Spinal cord (tissue), 10 donors: ENCODE results near the gene TSEN54. TPM values are rescaled to one million over a fixed set of nuclear protein-coding genes. Genes with fewer than 3 reads are reported as not detected.

ENCODE experiments used
- DNase-seq, 6 donors: peaks; one replicate each; pipeline versions ENCODE4 v3.0.0 to v3.0.0-alpha.2; 2013 to 2015; ENCODE audit warnings: low spot score in 6 of 6, low read depth in 4 of 6
- H3K27ac ChIP-seq: one replicate; pipeline ENCODE4 v1.5.1; 2013; ENCODE audit warnings: low read depth, low read length, control low read depth
- H3K27me3 ChIP-seq: one replicate; pipeline ENCODE4 v1.6.1; 2013; ENCODE audit warnings: low read length; ENCODE audit not compliant: control insufficient read depth, insufficient read depth
- H3K36me3 ChIP-seq: one replicate; pipeline ENCODE4 v1.6.1; 2013; ENCODE audit warnings: low read length; ENCODE audit not compliant: control insufficient read depth, insufficient read depth
- H3K4me1 ChIP-seq: one replicate; pipeline ENCODE4 v1.6.1; 2013; ENCODE audit warnings: low read length; ENCODE audit not compliant: control insufficient read depth, insufficient read depth
- H3K4me3 ChIP-seq: one replicate; pipeline ENCODE4 v1.5.1; 2013; ENCODE audit warnings: low read depth, low read length, control low read depth
- H3K9me3 ChIP-seq: one replicate; pipeline ENCODE4 v1.6.1; 2013; ENCODE audit warnings: low read length; ENCODE audit not compliant: control insufficient read depth, insufficient read depth
- WGBS: methylation state at CpG from one replicate; pipeline ENCODE4 v1.1.5; 2013; ENCODE audit warnings: missing lambda C conversion rate; ENCODE audit not compliant: insufficient coverage; 5-methylcytosine and 5-hydroxymethylcytosine counted together
- polyA plus RNA-seq, 2 donors: library from polyadenylated mRNA; unstranded; fragments of 120-200 nt; gene quantifications; one replicate each; pipeline ENCODE4 v1.2.1, GENCODE V29; 2013; ENCODE audit not compliant: insufficient read length in 2 of 2
- total RNA-seq, 2 donors: library from RNA; depleted of rRNA in 1 of 2; stranded (reverse); fragments of 120-200 nt in 1 of 2; fragments of >200 nt in 1 of 2; gene quantifications; one replicate each; pipeline versions ENCODE4 v1.2.3 to v1.2.4, GENCODE V29; 2013 to 2014
- donor health status: healthy.

TSEN54 gene
- total and polyA plus RNA-seq, 4 donors: 10.0 to 48.2 (median 30.9) TPM

DNA sequence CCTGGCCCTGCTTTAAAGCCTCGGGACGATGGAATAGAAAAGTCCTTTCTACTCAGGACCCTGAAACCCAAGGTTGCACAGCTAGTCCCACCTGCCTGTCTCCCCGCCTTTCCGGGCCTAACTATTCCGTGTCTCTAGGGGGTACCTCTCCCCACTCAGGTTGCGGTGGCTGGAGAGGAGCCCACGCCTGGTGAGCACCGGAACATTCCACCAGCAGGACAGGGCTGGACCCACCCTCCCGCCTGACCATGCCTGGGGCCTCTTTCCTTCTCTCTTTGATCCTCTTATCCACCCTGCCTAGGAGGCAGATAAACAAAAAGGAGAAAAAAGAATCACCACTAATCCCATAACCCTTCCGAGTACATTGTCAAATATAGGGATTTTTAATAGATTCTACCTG, 20.0 kb downstream of the TSEN54 start:
- H3K4me3 ChIP-seq: no peak overlapping the region
- WGBS: 86% methylated on average over 8 of the region's 10 CpGs
- H3K27ac ChIP-seq: no peak overlapping the region
- H3K9me3 ChIP-seq: no peaks in the 10 kb centered on the region
- peaks cover 3% of the 10 kb centered on the region for H3K36me3 ChIP-seq
- H3K4me1 ChIP-seq: peaks cover 12% of the 10 kb centered on the region
- no peak for DNase-seq
- no peaks in the 10 kb centered on the region for H3K27me3 ChIP-seq

DNA sequence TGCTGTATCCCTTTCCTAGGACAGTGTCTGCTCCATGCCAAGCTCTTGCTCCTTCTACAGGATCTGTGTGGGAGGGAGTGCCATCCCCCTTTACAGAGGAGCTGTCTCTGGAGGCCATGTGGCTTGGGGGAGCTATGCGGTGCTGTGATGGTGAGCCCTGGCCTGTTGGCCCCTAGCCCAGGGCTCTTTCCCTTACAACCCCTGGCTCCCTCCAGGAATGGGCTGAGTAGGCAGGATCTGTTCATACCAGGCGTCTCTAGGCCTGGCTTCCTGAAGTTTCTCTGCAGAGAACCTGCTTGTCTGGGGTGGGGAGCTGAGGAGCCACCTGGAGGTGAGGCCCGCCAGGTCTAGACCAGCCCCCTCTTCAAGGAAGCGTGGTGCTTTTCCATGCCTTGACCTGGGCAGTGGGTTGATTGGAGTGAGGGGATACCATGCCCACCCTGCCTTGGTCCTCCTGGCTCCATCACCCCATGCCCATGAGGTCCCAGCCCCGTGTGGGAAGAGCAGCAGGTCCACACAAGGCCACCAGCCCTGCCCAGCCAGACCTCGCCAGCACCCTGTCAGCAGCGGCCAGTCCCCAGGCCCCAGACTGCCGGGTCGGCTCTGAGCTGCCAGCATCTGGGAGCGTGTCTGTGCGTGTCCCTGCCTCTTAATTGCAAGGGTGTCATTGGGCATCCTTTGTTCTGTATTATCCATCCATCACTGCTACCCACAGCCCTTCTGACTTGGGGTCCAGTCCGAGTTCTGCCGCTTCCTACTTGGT, 23.8 kb downstream of the TSEN54 start:
- Histone ChIP-seq H3K4me3 (no peak overlapping the region), H3K27ac (no peak overlapping the region), H3K4me1 (peaks cover 6% of the 10 kb centered on the region), H3K9me3 (no peaks in the 10 kb centered on the region), H3K27me3 (no peaks in the 10 kb centered on the region), H3K36me3 (peaks cover 3% of the 10 kb centered on the region)
- DNase-seq: no peak
- WGBS: 75% methylated on average over 9 of the region's 13 CpGs

DNA sequence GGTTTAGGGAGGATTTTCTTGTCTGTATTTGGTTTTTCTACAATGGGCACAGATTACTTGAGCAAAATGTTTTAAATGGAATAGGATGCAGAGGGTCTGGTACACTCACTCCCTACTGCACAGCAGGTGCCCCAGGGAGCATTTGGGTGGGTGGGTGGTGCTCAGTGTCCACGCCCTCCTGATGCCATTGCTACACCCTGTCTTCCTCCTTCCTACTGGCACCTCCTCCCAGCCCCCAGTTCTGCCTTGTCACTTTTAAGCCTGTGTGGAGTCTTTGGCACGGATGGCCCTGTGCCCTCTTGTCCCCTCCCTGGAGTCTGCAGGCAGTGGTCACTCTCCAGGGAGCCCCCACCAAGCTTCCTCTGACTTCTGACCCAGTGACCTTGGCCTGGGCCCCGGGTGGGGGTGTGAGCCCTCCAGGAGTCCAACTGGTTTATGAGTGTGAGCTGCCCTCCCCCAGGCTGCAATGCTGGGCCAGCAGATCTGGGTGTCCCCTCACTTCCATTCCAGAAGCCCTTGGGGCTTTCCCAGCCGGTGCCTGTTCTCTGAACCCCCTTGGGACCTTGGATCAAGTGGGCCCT, 24.7 kb downstream of the TSEN54 start:
- no peak overlapping the region for H3K27ac ChIP-seq
- no peaks in the 10 kb centered on the region for H3K9me3 ChIP-seq
- H3K4me1 ChIP-seq: no peaks in the 10 kb centered on the region
- no peaks in the 10 kb centered on the region for H3K27me3 ChIP-seq
- H3K4me3 ChIP-seq: no peak overlapping the region
- H3K36me3 ChIP-seq: peaks cover 3% of the 10 kb centered on the region
- no peak for DNase-seq
- WGBS: 94% methylated on average over 3 of the region's 4 CpGs

DNA sequence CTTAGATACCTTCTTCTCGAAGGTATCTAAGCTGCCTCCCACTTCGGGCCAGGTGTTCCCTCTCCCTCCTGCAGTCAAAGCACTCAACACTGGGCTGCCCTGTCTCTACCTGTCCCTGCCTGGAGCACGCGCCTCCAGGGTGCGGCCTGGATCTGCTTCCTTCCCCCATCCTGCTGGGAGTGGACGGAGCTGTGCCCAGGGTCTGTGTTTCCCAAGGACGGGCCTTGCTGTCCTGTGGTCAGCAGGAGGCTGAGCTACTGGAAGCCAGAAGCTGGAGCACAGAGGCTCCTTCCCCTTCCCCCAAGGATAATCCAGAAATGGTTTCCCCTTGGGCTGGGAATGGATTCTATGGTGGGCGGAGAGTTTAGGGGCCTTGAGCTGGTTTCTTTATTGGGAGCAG, 25.9 kb downstream of the TSEN54 start:
- no peak for DNase-seq
- no peak overlapping the region for H3K4me3 ChIP-seq
- H3K9me3 ChIP-seq: no peaks in the 10 kb centered on the region
- H3K27me3 ChIP-seq: no peaks in the 10 kb centered on the region
- H3K27ac ChIP-seq: no peak overlapping the region
- WGBS: 86% methylated on average over 6 of the region's 8 CpGs
- H3K36me3 ChIP-seq: peaks cover 3% of the 10 kb centered on the region
- H3K4me1 ChIP-seq: no peaks in the 10 kb centered on the region

DNA sequence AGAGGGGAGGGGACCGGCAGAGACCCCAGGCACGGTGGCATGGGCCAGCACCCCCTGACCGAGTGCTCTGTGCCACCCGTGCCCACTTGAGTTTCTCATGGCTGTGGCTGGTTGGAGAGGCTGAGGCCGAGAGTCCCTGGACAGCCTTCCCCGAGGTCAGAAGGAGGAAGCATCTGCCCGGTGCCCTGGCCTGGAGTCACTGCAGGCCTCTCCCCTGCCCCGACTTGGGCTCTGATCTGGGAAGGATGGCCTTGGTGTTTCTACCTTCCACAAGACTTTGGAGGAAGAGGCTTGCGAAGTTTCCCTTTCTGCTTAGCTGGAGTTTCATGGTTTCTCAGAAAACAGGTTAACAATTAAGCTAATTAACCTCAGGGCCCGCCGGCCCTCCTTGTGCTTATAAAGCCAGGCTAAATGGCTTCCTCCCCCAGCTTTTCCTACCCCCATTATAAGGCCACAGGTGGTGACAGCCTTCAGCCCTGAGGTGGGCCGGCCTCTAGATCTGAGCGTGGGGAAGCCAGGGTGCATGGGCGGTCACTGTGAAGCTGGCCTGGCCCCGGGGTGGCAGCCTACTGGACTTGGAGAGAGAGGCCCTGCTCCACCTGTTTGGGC, 26.5 kb downstream of the TSEN54 start:
- H3K36me3 ChIP-seq: peaks cover 3% of the 10 kb centered on the region
- 68% methylated on average over 13 of the region's 15 CpGs for WGBS
- no peaks in the 10 kb centered on the region for H3K4me1 ChIP-seq
- no peak overlapping the region for H3K27ac ChIP-seq
- no peak overlapping the region for H3K4me3 ChIP-seq
- H3K27me3 ChIP-seq: no peaks in the 10 kb centered on the region
- H3K9me3 ChIP-seq: no peaks in the 10 kb centered on the region
- DNase-seq: no peak

DNA sequence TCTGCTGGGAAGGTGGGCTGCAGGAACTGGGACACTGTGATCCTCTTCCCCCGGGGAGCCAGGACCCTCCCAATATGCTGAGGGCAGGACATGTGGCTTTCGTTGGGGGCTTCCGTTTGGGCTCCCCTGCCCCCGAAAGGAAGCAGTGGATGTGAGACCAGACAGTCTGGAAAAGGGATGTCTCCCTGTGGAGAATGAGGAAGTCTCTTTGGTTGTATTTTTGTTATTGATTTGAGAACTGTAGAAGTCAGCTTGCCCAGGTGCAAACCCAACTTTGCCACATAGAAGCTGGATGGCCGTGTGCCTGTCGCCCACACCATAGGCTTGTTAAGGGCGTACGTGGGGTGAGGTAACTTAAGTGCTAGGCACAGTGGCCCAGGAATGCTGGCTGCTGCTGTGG, 27.9 kb downstream of the TSEN54 start:
- Histone ChIP-seq H3K36me3 (peaks cover 3% of the 10 kb centered on the region), H3K9me3 (no peaks in the 10 kb centered on the region), H3K4me3 (no peak overlapping the region), H3K27ac (no peak overlapping the region), H3K27me3 (no peaks in the 10 kb centered on the region), H3K4me1 (no peaks in the 10 kb centered on the region)
- no peak for DNase-seq
- WGBS: 79% methylated on average over 8 of the region's 8 CpGs

DNA sequence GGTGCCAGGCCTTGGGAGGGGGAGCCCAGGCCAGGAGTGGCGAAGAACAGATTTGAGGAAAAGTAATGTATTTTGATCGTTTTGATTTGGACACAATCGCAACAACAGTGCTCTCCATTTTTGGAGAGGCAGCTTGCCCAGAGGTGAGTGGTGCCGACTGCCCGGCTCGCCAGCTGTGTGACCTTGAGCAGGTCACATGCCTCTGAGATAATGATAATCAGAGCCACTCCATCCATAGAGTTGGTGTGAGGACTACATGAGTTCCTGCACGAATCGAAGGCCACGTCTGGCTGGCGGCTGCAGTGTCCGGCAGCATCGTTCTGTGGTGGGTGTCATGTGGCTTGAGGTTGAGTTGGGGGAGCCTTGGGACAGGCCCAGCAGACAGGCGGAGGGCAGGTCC, 29.9 kb downstream of the TSEN54 start:
- no peaks in the 10 kb centered on the region for H3K4me1 ChIP-seq
- no peak overlapping the region for H3K4me3 ChIP-seq
- DNase-seq: no peak
- no peak overlapping the region for H3K27ac ChIP-seq
- WGBS: 94% methylated on average over 13 of the region's 13 CpGs
- H3K9me3 ChIP-seq: no peaks in the 10 kb centered on the region
- peaks cover 3% of the 10 kb centered on the region for H3K27me3 ChIP-seq
- no peaks in the 10 kb centered on the region for H3K36me3 ChIP-seq

DNA sequence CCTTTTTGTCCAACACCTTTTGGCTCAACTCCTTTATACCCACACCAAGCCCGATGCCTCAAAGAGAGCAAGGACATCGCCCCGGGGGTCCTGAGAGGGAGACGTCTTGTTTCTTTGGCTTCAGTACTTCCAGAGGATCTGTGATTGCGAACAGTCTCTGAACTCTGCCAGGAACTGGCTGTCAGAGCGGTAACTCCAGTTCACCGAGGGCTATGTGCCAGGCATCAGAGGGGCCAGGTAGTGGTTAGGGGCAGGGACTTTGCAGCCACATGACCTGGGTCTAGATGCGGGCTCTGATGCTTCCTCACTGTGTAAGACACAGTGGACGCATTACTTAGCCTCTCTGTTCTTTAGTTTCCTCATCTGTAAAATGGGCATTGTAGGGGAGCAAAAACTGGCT, 30.8 kb downstream of the TSEN54 start:
- H3K36me3 ChIP-seq: no peaks in the 10 kb centered on the region
- WGBS: 89% methylated on average over 8 of the region's 9 CpGs
- no peak overlapping the region for H3K4me3 ChIP-seq
- no peaks in the 10 kb centered on the region for H3K9me3 ChIP-seq
- H3K27ac ChIP-seq: no peak overlapping the region
- H3K4me1 ChIP-seq: no peaks in the 10 kb centered on the region
- DNase-seq: no peak
- peaks cover 3% of the 10 kb centered on the region for H3K27me3 ChIP-seq

DNA sequence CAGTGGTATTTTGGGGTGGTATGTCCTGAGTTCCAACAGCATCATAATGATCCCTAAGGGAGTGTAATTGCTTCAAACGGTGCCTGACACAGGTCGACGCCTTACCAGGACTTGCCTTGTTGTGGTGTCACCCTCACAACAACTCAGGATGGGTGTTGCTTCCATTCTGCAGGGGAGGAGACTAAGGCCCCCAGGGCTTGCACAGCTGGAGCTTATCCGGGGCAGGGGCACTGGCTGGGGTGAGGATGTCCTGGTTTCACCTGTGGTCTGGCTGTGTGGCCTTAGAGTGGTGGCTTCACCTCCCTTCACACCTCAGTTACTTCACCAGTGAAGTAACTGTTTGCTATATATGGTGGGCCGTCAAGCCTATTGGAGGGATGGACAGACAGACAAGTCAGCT, 32.5 kb downstream of the TSEN54 start:
- H3K9me3 ChIP-seq: no peaks in the 10 kb centered on the region
- H3K4me1 ChIP-seq: peaks cover 8% of the 10 kb centered on the region
- 50% methylated on average over 1 of the region's 5 CpGs for WGBS
- H3K27me3 ChIP-seq: peaks cover 3% of the 10 kb centered on the region
- DNase-seq: no peak
- H3K4me3 ChIP-seq: no peak overlapping the region
- no peak overlapping the region for H3K27ac ChIP-seq
- no peaks in the 10 kb centered on the region for H3K36me3 ChIP-seq
